K562 (cell line): Measurements from ENCODE around the gene KIAA0930. TPM values are rescaled to one million over a fixed set of nuclear protein-coding genes. Genes with fewer than 3 reads are reported as not detected.

Source experiments
- ATAC-seq: fragments of 200-7000 bp; cut with Tn5 transposase; 3 replicates; pipeline ENCODE4 v1.9.1; 2020; ENCODE audit warnings: moderate library complexity
- BruUV-seq: library from RNA; stranded (reverse); fragments of 400-500 nt; replicated peaks from 2 replicates; lab custom pipeline; 2021; lab: Mats Ljungman, UMichigan
- CTCF ChIA-PET: fragments of 300-600 bp; formaldehyde crosslinking; extraction: SDS; loops from one replicate; lab custom pipeline; 2021; ENCODE audit warnings: low intra/inter-chr PET ratio; lab: Yijun Ruan, JAX
- POLR2A ChIA-PET: fragments of 300-600, 350-650 bp; sonication (Branson Sonifier 250); formaldehyde crosslinking; extraction: SDS; loops from one replicate; lab custom pipeline; 2021; ENCODE audit warnings: antibody characterized with exemption, inconsistent platforms; lab: Yijun Ruan, JAX
- DNase-seq, 4 experiments: peaks; one replicate each; pipeline versions ENCODE4 v3.0.0 to v3.0.0-alpha.2; 2011 to 2018; ENCODE audit warnings: low spot score in 3 of 4, mixed read lengths in 3 of 4; ENCODE audit errors: extremely low read depth in 1 of 4
- FAIRE-seq: peaks from 2 replicates; lab custom pipeline; 2011; peaks lifted over from hg19 to GRCh38; lab: Jason Lieb, UNC
- H2AFZ ChIP-seq: 2 replicates; pipeline ENCODE4 v1.6.0; 2011; ENCODE audit warnings: low read depth, low read length, control low read depth, inconsistent platforms
- H3K27ac ChIP-seq: fragments of 200-600 bp; 3 replicates; pipeline ENCODE4 v1.8.0; 2011; ENCODE audit warnings: low read depth, mild to moderate bottlenecking, control low read depth, inconsistent platforms, low read length, moderate library complexity, mixed read lengths; ENCODE audit errors: extremely low read depth
- H3K27me3 ChIP-seq, 2 experiments: fragments of 300-600 bp in 1 of 2; 2 replicates in 1 of 2; 3 replicates in 1 of 2; pipeline versions ENCODE4 v1.6.0 to v1.8.0; 2011; ENCODE audit warnings: inconsistent platforms in 2 of 2, low read length in 2 of 2, mild to moderate bottlenecking in 1 of 2, mixed read lengths in 1 of 2, moderate library complexity in 1 of 2; ENCODE audit not compliant: control insufficient read depth in 2 of 2, insufficient read depth in 2 of 2
- H3K36me3 ChIP-seq: fragments of 300-600 bp; 3 replicates; pipeline ENCODE4 v1.8.0; 2011; ENCODE audit warnings: mild to moderate bottlenecking, low read length, inconsistent platforms; ENCODE audit not compliant: control insufficient read depth, insufficient read depth
- H3K4me1 ChIP-seq, 2 experiments: fragments of 200-600 bp in 1 of 2; replicated peaks in 1 of 2; 2 replicates in 1 of 2; 3 replicates in 1 of 2; pipeline versions ENCODE4 v1.5.1 to v1.8.0; 2011; ENCODE audit warnings: inconsistent platforms in 2 of 2, low read length in 2 of 2, mild to moderate bottlenecking in 1 of 2, mixed read lengths in 1 of 2, moderate library complexity in 1 of 2; ENCODE audit not compliant: control insufficient read depth in 2 of 2, insufficient read depth in 2 of 2
- H3K4me2 ChIP-seq: 2 replicates; pipeline ENCODE4 v1.6.1; 2011; ENCODE audit warnings: low read length, control low read depth, inconsistent platforms, mixed read lengths; ENCODE audit not compliant: insufficient read depth
- H3K4me3 ChIP-seq: fragments of 200-600 bp; sonication (generic), shearing (Covaris generic); 2 replicates; pipeline ENCODE4 v1.5.1; 2016; ENCODE audit warnings: control low read depth, inconsistent platforms
- H3K79me2 ChIP-seq: fragments of 200-600 bp; 3 replicates; pipeline ENCODE4 v1.8.0; 2011; ENCODE audit warnings: low read length, inconsistent platforms; ENCODE audit not compliant: control insufficient read depth, insufficient read depth
- H3K9ac ChIP-seq, 2 experiments: 2 replicates each; pipeline versions ENCODE4 v1.6.0 to v1.6.1; 2011; ENCODE audit warnings: low read depth in 2 of 2, low read length in 2 of 2, control low read depth in 1 of 2, inconsistent platforms in 1 of 2, mild to moderate bottlenecking in 1 of 2, mixed read lengths in 1 of 2; ENCODE audit not compliant: insufficient read depth in 1 of 2
- H3K9me1 ChIP-seq: one replicate; pipeline ENCODE4 v1.6.0; 2011; ENCODE audit warnings: inconsistent platforms, mild to moderate bottlenecking, low read length, moderate library complexity; ENCODE audit not compliant: control insufficient read depth, insufficient read depth
- H3K9me3 ChIP-seq: replicated peaks from 2 replicates; pipeline ENCODE4 v1.5.1; 2011; ENCODE audit warnings: low read depth, low read length, inconsistent platforms; ENCODE audit not compliant: control insufficient read depth, insufficient read depth
- H4K20me1 ChIP-seq: replicated peaks from 2 replicates; pipeline ENCODE4 v1.6.1; 2011; ENCODE audit warnings: low read length, inconsistent platforms, mixed read lengths; ENCODE audit not compliant: control insufficient read depth, insufficient read depth
- ATF1 ChIP-seq, 2 experiments: fragments of 450-650 bp in 1 of 2; IDR thresholded peaks; 2 replicates each; pipeline ENCODE4 v1.6.1; 2016; ENCODE audit warnings: missing compliant biosample characterization in 1 of 2, missing genetic modification characterization in 1 of 2
- HMGXB4 ChIP-seq: sonication (generic); formaldehyde crosslinking; IDR thresholded peaks from 2 replicates; pipeline ENCODE4 v1.8.1; 2023; ENCODE audit warnings: mild to moderate bottlenecking, missing genetic modification reagents
- TAF15 ChIP-seq: fragments of 200-400 bp; formaldehyde crosslinking; IDR thresholded peaks from 2 replicates; pipeline ENCODE4 v1.6.1; 2017; ENCODE audit warnings: mild to moderate bottlenecking, low read depth, low read length, moderate library complexity
- ZNF146 ChIP-seq: IDR thresholded peaks from one replicate; pipeline ENCODE4 v1.6.1; 2018; ENCODE audit warnings: missing compliant biosample characterization; ENCODE audit not compliant: unreplicated experiment
- ZNF165 ChIP-seq: fragments of 250-450 bp; sonication (Bioruptor Pico); IDR thresholded peaks from 2 replicates; pipeline ENCODE4 v1.4.0; 2020; ENCODE audit warnings: borderline replicate concordance
- ZNF263 ChIP-seq: sonication (generic); formaldehyde crosslinking; IDR thresholded peaks from 2 replicates; pipeline ENCODE4 v1.8.0; 2022; ENCODE audit warnings: mild to moderate bottlenecking, missing genetic modification reagents, borderline replicate concordance
- ZNF778 ChIP-seq: fragments of 450-650 bp; formaldehyde crosslinking; IDR thresholded peaks from 2 replicates; pipeline ENCODE4 v1.4.0; 2020; ENCODE audit warnings: mild to moderate bottlenecking, moderate library complexity
- ZZZ3 ChIP-seq: fragments of 450-650 bp; IDR thresholded peaks from 2 replicates; pipeline ENCODE4 v1.6.1; 2016; ENCODE audit warnings: antibody characterized with exemption, mild to moderate bottlenecking, moderate library complexity
- WGBS: fragments of 100-300 bp; shearing (Covaris generic); methylation state at CpG from one replicate; pipeline ENCODE4 v1.1.6; 2016; ENCODE audit warnings: low coverage, mixed read lengths; ENCODE audit not compliant: insufficient coverage; ENCODE audit errors: missing lambda C conversion rate; 5-methylcytosine and 5-hydroxymethylcytosine counted together
- in situ Hi-C: fragments of 300-500 bp; cut with MboI; formaldehyde crosslinking; loops from 4 replicates; pipeline ENCODE4 v1.15.0; 2018; ENCODE audit warnings: inconsistent platforms, mixed read lengths
- intact Hi-C: fragments of 100-400 bp; cut with micrococcal nuclease; formaldehyde crosslinking; loops from 2 replicates; pipeline ENCODE4 v1.14.2; 2022
- polyA plus RNA-seq, 8 experiments: library from polyadenylated mRNA; depleted of rRNA in 4 of 8; stranded (reverse) in 5 of 8; unstranded in 3 of 8; fragments of >200 nt; fragmentation: Nextera tagmentation in 2 of 8; fragmentation: Illumina TruSeq in 1 of 8; extraction: Ambion mirVana in 2 of 8; extraction: Trizol in 1 of 8; gene quantifications; 2 replicates each; pipeline versions ENCODE4 v1.2.1 to v1.2.3, GENCODE V29; 2011 to 2014; ENCODE audit warnings: inconsistent platforms in 1 of 8, missing spikeins in 1 of 8
- total RNA-seq, 7 experiments: library from RNA; depleted of rRNA in 6 of 7; stranded (reverse); fragments of >200 nt in 6 of 7; fragmentation: Illumina TruSeq in 2 of 7; extraction: Trizol in 2 of 7; gene quantifications; 2 replicates each; pipeline versions ENCODE4 v1.2.1 to v1.2.3, GENCODE V29; 2011 to 2021; ENCODE audit warnings: low replicate concordance in 1 of 7
- TF ChIP-seq, protein P1 (sequence below): fragments of 450-650 bp; IDR thresholded peaks from 2 replicates; pipeline ENCODE4 v1.6.1; 2016

The KIAA0930 gene
- total and polyA plus RNA-seq, 9 of the 15 experiments (the other 6 are each of a cell fraction or from before 2014, with no cell fraction given), result 0.24 to 12.1 (median 6.4) TPM

- in situ Hi-C loops, result loop anchor here (25.0 kb wide), 1 partner anchor 426 kb away; no protein-coding TSS in a partner anchor
- TF ChIP-seq ZNF146 (no peak), HMGXB4 (CRISPR knock-in tag) (no peak), ZNF165 (CRISPR knock-in tag) (no peak), TAF15 (no peak), ZZZ3 (no peak), ATF1 (CRISPR knock-in tag; IDR thresholded peaks at IDR 0.05) (no peak), ATF1 (tag; IDR thresholded peaks at IDR 0.05) (no peak), ZNF778 (CRISPR knock-in tag) (no peak), ZNF263 (CRISPR knock-in tag) (no peak)
- TF ChIP-seq, protein P1, sequence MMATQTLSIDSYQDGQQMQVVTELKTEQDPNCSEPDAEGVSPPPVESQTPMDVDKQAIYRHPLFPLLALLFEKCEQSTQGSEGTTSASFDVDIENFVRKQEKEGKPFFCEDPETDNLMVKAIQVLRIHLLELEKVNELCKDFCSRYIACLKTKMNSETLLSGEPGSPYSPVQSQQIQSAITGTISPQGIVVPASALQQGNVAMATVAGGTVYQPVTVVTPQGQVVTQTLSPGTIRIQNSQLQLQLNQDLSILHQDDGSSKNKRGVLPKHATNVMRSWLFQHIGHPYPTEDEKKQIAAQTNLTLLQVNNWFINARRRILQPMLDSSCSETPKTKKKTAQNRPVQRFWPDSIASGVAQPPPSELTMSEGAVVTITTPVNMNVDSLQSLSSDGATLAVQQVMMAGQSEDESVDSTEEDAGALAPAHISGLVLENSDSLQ, result no peak
- TF ChIP-seq, all 486 proteins: peak for 0
- Histone ChIP-seq H4K20me1 (no peaks in the 10 kb centered on the region), H3K27ac (no peak overlapping the region), H3K4me3 (no peak overlapping the region), H2AFZ (no peak overlapping the region), H3K79me2 (no peaks in the 10 kb centered on the region), H3K9ac (no peak overlapping the region), H3K9me1 (no peaks in the 10 kb centered on the region), H3K36me3 (no peaks in the 10 kb centered on the region), H3K4me1 (peaks cover 0 to 17% of the 10 kb centered on the region in 2 experiments; a peak in 3 of 5 replicates), H3K9me3 (no peaks in the 10 kb centered on the region), H3K27me3 (no peaks in the 10 kb centered on the region), H3K4me2 (no peak overlapping the region)
- no TSS peak for BruUV-seq
- 66% methylated on average over 9 of the region's 18 CpGs for WGBS
- no peak for DNase-seq
- POLR2A ChIA-PET, result no interaction called here
- no peak for ATAC-seq
- FAIRE-seq, result no peak
- intact Hi-C loops, result no loop called here
- CTCF ChIA-PET, result no interaction called here
Measured at GRCh38 chr22:45238076-45238956, 2.4 kb downstream of the KIAA0930 start.
